ENCODE measurements around the gene CALD1. TPM values are rescaled to one million over a fixed set of nuclear protein-coding genes. Genes with fewer than 3 reads are reported as not detected.

The CALD1 gene
- total and polyA plus RNA-seq, 11 donors = 89.6 to 186 (median 125) TPM

DNA sequence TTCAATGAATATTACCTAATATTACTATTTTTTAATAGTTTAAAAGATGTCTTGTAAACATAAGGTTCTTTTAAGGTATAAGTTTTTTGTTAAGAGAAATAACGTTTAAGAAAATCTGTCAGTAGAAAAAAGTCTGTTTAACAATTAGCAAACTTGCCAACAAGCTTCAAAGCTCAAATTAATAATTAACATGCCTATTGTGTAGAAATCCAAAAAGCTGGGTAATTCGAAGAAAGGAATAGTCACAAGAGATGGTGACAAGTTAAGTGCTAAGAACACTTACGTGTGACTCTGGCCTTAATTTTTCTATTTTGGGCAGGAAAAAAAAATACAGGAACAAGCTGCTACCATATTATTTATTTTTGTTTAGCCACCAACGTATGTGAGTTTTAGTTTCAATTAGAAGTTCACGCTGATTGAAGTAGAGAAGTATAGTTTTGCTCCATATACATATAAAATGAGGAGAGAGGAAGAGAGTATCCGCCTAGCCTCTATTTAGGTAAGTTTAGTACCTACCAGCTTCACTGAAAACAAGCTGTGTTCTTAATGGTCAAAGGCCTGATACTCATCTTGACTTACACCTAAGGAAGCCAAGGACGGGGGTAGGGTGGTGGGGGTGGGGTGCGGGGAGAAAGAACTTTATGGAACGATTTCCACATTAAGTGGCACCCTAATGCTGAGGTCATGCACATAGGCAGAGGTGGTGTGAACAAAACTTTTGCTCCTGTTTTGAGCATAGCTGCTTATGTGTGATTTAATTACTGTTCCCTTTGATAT lies 163.4 kb downstream of the CALD1 start:
- Histone ChIP-seq H3K27me3 (no peaks in the 10 kb centered on the region), H3K27ac (peak overlapping the region in 2 of 12 donors; percentile 34 to 61), H3K4me3 (no peak overlapping the region), H3K36me3 (peaks cover 0 to 95% (median 38%) of the 10 kb centered on the region in 9 donors), H3K9me3 (no peaks in the 10 kb centered on the region), H3K4me1 (peaks cover 0 to 31% (median 9%) of the 10 kb centered on the region in 12 donors)
- TF ChIP-seq, protein P1, sequence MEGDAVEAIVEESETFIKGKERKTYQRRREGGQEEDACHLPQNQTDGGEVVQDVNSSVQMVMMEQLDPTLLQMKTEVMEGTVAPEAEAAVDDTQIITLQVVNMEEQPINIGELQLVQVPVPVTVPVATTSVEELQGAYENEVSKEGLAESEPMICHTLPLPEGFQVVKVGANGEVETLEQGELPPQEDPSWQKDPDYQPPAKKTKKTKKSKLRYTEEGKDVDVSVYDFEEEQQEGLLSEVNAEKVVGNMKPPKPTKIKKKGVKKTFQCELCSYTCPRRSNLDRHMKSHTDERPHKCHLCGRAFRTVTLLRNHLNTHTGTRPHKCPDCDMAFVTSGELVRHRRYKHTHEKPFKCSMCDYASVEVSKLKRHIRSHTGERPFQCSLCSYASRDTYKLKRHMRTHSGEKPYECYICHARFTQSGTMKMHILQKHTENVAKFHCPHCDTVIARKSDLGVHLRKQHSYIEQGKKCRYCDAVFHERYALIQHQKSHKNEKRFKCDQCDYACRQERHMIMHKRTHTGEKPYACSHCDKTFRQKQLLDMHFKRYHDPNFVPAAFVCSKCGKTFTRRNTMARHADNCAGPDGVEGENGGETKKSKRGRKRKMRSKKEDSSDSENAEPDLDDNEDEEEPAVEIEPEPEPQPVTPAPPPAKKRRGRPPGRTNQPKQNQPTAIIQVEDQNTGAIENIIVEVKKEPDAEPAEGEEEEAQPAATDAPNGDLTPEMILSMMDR (IDR thresholded peaks at IDR 0.05) = no peak
- TF ChIP-seq POLR2A (IDR thresholded peaks at IDR 0.05) = no peak
- ATAC-seq (no peak), DNase-seq (no peak)
- intact Hi-C loops (cut with DNase I) = loop anchor here in 5 of 10 donors (2.0 to 10.0 kb wide), 4 partner anchors 161 to 252 kb away; partner anchors contain the start of gene CALD1 (in 3 of the 5)
- 70 to 80% (median 75%) methylated on average over 9 of the region's 9 CpGs for WGBS, 4 donors

DNA sequence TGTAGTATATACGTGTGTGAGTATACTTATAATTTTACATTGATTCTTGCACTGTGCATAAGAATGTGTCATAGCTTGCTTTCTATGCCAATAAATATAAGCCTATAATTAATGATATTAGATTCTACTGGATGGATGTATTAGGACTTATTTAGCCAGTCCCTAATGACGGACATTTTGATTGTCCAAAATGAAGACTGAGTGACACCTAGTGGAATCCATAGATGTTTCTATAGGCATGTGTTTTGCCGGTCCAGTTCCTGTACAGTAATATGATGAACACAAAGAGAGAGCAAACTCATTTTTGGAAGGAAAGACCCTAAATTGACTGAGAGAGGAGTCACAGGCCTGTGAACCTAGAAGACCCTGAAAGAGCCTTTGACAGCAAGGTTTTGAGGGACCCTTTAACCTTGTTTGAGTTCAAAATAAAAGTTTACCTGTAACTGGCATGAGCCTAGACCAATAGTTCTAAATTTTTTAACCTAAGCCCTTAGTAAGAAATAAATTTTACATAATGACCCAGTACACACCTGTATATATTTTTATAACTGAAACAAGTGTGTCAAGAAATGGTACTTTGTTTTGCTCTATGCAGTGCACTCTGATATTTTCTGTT lies 164.5 kb downstream of the CALD1 start:
- Histone ChIP-seq H3K4me1 (peaks cover 0 to 21% (median 8%) of the 10 kb centered on the region in 12 donors), H3K27me3 (no peaks in the 10 kb centered on the region), H3K27ac (peak overlapping the region in 1 of 12 donors; percentile 7), H3K36me3 (peaks cover 0 to 96% (median 46%) of the 10 kb centered on the region in 9 donors), H3K9me3 (no peaks in the 10 kb centered on the region), H3K4me3 (no peak overlapping the region)
- ATAC-seq = peak in 3 of 4 donors; percentile 44 to 53 (median 49)
- intact Hi-C loops (cut with DNase I) = loop anchor here in 5 of 10 donors (2.0 to 10.0 kb wide), 4 partner anchors 162 to 253 kb away; partner anchors contain the start of gene CALD1 (in 3 of the 5)
- no peak for TF ChIP-seq POLR2A (IDR thresholded peaks at IDR 0.05)
- TF ChIP-seq, protein P1 (IDR thresholded peaks at IDR 0.05) = peak in 11 of 12 donors; percentile 12 to 65 (median 43)
- DNase-seq = no peak
- 40 to 50% (median 44%) methylated on average over 3 of the region's 3 CpGs for WGBS, 4 donors

DNA sequence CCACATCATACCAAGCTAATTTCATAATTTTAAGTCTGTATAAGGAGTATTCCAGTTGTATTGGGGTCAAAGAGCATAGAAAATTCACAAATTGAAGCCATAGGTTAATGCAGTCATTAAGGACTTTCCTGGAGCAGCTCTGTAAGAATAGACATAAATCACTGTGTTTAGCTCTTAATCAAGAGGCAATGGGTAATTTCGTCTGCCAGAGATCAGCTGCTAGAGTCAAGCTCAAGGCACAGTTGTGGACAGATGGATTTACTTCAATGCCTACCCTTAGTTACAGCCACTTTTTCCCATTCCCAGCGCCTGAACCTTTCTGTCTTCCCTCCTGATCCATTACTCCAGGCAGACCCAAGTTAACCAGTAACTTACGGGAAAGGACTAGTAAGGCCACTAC lies 166.3 kb downstream of the CALD1 start:
- no peak overlapping the region for H3K4me3 ChIP-seq
- H3K27ac ChIP-seq = no peak overlapping the region
- TF ChIP-seq, protein P1 (IDR thresholded peaks at IDR 0.05) = no peak
- no peak for TF ChIP-seq POLR2A (IDR thresholded peaks at IDR 0.05)
- ATAC-seq (no peak), DNase-seq (no peak)
- peaks cover 0 to 100% (median 64%) of the 10 kb centered on the region in 9 donors for H3K36me3 ChIP-seq
- H3K27me3 ChIP-seq = no peaks in the 10 kb centered on the region
- intact Hi-C loops (cut with DNase I) = loop anchor here in 5 of 10 donors (5.0 to 10.0 kb wide), 2 partner anchors 171 to 253 kb away; partner anchors contain the start of gene CALD1 (in 3 of the 5)
- no peaks in the 10 kb centered on the region for H3K9me3 ChIP-seq
- H3K4me1 ChIP-seq = peaks cover 0 to 19% (median 7%) of the 10 kb centered on the region in 12 donors
- WGBS, 4 donors = 76 to 97% (median 86%) methylated on average over 3 of the region's 3 CpGs

DNA sequence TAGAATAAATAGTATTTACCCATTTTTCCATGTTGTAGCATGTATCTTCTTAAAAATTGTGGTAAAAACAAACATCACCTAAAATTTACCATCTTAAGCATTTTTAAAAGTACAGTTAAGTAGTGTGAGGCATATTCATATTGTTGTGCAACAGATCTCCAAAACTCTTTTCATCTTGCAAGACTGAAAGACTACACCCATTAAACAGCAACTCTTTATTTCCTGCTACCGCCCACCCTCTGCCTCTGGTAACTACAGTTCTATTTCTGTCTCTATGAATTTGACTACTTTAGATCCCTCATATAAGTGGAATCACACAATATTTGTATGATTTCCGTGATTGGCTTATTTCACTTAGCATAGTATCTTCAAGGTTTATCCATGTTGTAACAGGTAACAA lies 166.8 kb downstream of the CALD1 start:
- peaks cover 0 to 14% (median 2%) of the 10 kb centered on the region in 12 donors for H3K4me1 ChIP-seq
- no peak for TF ChIP-seq POLR2A (IDR thresholded peaks at IDR 0.05)
- TF ChIP-seq, protein P1 (IDR thresholded peaks at IDR 0.05) = no peak
- H3K27ac ChIP-seq = no peak overlapping the region
- ATAC-seq = no peak
- 76 to 82% (median 80%) methylated on average over 2 of the region's 2 CpGs for WGBS, 4 donors
- no peak for DNase-seq
- peaks cover 0 to 100% (median 70%) of the 10 kb centered on the region in 9 donors for H3K36me3 ChIP-seq
- intact Hi-C loops (cut with DNase I) = loop anchor here in 5 of 10 donors (5.0 to 10.0 kb wide), 2 partner anchors 171 to 254 kb away; partner anchors contain the start of gene CALD1 (in 3 of the 5)
- no peak overlapping the region for H3K4me3 ChIP-seq
- no peaks in the 10 kb centered on the region for H3K27me3 ChIP-seq
- H3K9me3 ChIP-seq = no peaks in the 10 kb centered on the region
